K562 (cell line): Measurements from ENCODE around the gene WBP1. TPM values are rescaled to one million over a fixed set of nuclear protein-coding genes. Genes with fewer than 3 reads are reported as not detected.

Experiments used
- BRCA1 ChIP-seq, 2 experiments: fragments of 450-650 bp in 1 of 2; sonication (generic) in 1 of 2; formaldehyde crosslinking in 1 of 2; IDR thresholded peaks; 2 replicates each; pipeline versions ENCODE4 v1.5.0 to v1.6.1; 2017 to 2020; ENCODE audit warnings: mild to moderate bottlenecking in 1 of 2, missing genetic modification reagents in 1 of 2
- CCNT2 ChIP-seq: IDR thresholded peaks from 2 replicates; pipeline ENCODE4 v1.6.1; 2011; ENCODE audit warnings: borderline replicate concordance, low read depth, mild to moderate bottlenecking, moderate library complexity, mixed read lengths, low read length; ENCODE audit not compliant: insufficient read length; ENCODE audit errors: extremely low read depth
- CREB1 ChIP-seq, 2 experiments: sonication (generic) in 1 of 2; formaldehyde crosslinking in 1 of 2; IDR thresholded peaks; 2 replicates each; pipeline versions ENCODE4 v1.6.1 to v1.8.0; 2012 to 2022; ENCODE audit warnings: inconsistent platforms in 1 of 2, mild to moderate bottlenecking in 1 of 2, missing genetic modification reagents in 1 of 2, moderate library complexity in 1 of 2
- NRF1 ChIP-seq, 2 experiments: fragments of 450-650 bp; IDR thresholded peaks in 1 of 2; conservative IDR thresholded peaks in 1 of 2; 2 replicates each; pipeline ENCODE4 v1.6.1; 2014; ENCODE audit warnings: mild to moderate bottlenecking in 2 of 2
- POLR2A ChIP-seq: fragments of 450-650 bp; conservative IDR thresholded peaks from 2 replicates; pipeline ENCODE4 v1.6.1; 2016
- POLR2B ChIP-seq: fragments of 450-650 bp; IDR thresholded peaks from 2 replicates; pipeline ENCODE4 v1.6.1; 2018; ENCODE audit warnings: low read depth; ENCODE audit not compliant: partially characterized antibody
- TBL1XR1 ChIP-seq, 2 experiments: IDR thresholded peaks; 2 replicates each; pipeline ENCODE4 v1.6.1; 2012; ENCODE audit warnings: improper control_type of control experiment in 2 of 2, low read length in 2 of 2, mild to moderate bottlenecking in 1 of 2
- XRCC3 ChIP-seq: fragments of 450-650 bp; IDR thresholded peaks from 2 replicates; pipeline ENCODE4 v1.6.1; 2017; ENCODE audit warnings: mild to moderate bottlenecking, moderate library complexity
- ZBED1 ChIP-seq: IDR thresholded peaks from 2 replicates; pipeline ENCODE4 v1.6.1; 2014
- ZNF3 ChIP-seq: fragments of 250-450 bp; sonication (Bioruptor Pico); IDR thresholded peaks from 2 replicates; pipeline ENCODE4 v1.5.0; 2021; ENCODE audit warnings: mild to moderate bottlenecking, moderate library complexity
- polyA plus RNA-seq, 8 experiments: library from polyadenylated mRNA; depleted of rRNA in 4 of 8; stranded (reverse) in 5 of 8; unstranded in 3 of 8; fragments of >200 nt; fragmentation: Nextera tagmentation in 2 of 8; fragmentation: Illumina TruSeq in 1 of 8; extraction: Ambion mirVana in 2 of 8; extraction: Trizol in 1 of 8; gene quantifications; 2 replicates each; pipeline versions ENCODE4 v1.2.1 to v1.2.3, GENCODE V29; 2011 to 2014; ENCODE audit warnings: inconsistent platforms in 1 of 8, missing spikeins in 1 of 8
- total RNA-seq, 7 experiments: library from RNA; depleted of rRNA in 6 of 7; stranded (reverse); fragments of >200 nt in 6 of 7; fragmentation: Illumina TruSeq in 2 of 7; extraction: Trizol in 2 of 7; gene quantifications; 2 replicates each; pipeline versions ENCODE4 v1.2.1 to v1.2.3, GENCODE V29; 2011 to 2021; ENCODE audit warnings: low replicate concordance in 1 of 7
- TF ChIP-seq, protein P1 (sequence below): sonication (generic); IDR thresholded peaks from 2 replicates; pipeline ENCODE4 v1.6.1; 2016

The WBP1 gene
- total and polyA plus RNA-seq, 9 of the 15 experiments (the other 6 are each of a cell fraction or from before 2014, with no cell fraction given): 1.9 to 27.7 (median 14.2) TPM

DNA sequence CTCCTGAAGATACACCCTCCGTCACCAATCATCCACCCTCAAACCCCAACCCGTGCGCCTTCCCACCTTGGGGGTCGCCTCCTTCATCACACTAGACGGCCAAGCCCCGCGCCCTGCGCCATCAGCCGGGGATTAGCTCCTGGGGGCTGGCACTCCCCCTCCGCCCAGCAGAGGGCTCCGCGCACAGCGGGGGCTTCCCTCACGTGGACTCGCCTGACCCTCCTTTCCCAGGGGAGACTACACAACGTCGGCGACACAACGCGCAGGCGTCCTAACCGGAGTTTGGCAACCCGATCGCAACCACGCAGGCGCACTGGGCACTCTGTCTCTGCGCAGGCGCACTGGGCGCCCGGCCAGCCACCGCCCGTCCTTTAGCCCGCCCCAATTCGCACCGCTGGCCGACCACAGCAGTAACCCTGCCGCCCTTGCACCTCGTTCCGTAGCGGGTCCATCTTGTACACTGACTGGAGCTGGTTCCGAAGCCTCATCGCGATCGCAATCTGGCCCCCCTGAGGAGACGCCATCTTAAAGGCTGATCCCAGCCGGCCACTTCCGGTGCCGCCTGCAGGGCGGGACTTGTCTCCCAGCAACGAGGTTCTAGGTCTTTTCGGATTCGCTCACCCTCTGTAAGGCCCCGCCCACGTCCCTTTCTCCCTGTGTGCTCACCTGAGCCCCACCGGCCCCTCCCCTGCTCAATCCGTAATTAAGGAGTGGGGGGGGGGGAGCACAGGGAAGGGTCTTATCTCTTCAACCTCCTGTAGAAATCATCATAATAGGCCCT is 49.1 kb downstream of the WBP1 start, which contains the start of gene PCGF1 (continued):
- no peak for TF ChIP-seq XRCC3
- peak; percentile 95 for TF ChIP-seq POLR2B
- TF ChIP-seq CCNT2: peak; percentile 60
- TF ChIP-seq ZNF3 (CRISPR knock-in tag): no peak
- TF ChIP-seq, protein P1, sequence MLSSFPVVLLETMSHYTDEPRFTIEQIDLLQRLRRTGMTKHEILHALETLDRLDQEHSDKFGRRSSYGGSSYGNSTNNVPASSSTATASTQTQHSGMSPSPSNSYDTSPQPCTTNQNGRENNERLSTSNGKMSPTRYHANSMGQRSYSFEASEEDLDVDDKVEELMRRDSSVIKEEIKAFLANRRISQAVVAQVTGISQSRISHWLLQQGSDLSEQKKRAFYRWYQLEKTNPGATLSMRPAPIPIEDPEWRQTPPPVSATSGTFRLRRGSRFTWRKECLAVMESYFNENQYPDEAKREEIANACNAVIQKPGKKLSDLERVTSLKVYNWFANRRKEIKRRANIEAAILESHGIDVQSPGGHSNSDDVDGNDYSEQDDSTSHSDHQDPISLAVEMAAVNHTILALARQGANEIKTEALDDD: peak; percentile 4; the same call in 1 of the 2 replicates
- peak; percentile 81; the same call in 1 of the 2 replicates for TF ChIP-seq ZBED1
- peak in 1 of 2 experiments; percentile 30; a peak in 2 of 4 replicates for TF ChIP-seq TBL1XR1 (IDR thresholded peaks at IDR 0.05; ENCODE audit: low read length in 2 of 2)
- peak; percentile 86 for TF ChIP-seq POLR2A
- no peak; the same call in 1 of the 2 replicates for TF ChIP-seq CREB1 (IDR thresholded peaks at IDR 0.05)
- peak; percentile 71 for TF ChIP-seq CREB1 (CRISPR knock-in tag; IDR thresholded peaks at IDR 0.05)
- TF ChIP-seq BRCA1 (IDR thresholded peaks at IDR 0.05): no peak
- TF ChIP-seq BRCA1 (CRISPR knock-in tag; IDR thresholded peaks at IDR 0.05): 0 out of 2 replicates have a peak, but pooled peaks have one; percentile 5
- peak; percentile 100 for TF ChIP-seq NRF1 (conservative IDR thresholded peaks at IDR 0.05 in 1 of 2, IDR thresholded peaks at IDR 0.05 in 1 of 2)
